Adipocyte (in vitro differentiated cells): Measurements from ENCODE around the gene ME3.

Source experiments
- DNase-seq: peaks from one replicate; pipeline ENCODE4 v3.0.0-alpha.2; 2015; ENCODE audit warnings: low read depth
- H3K27me3 ChIP-seq: replicated peaks from 2 replicates; pipeline ENCODE4 v1.7.0; 2013; ENCODE audit warnings: mild to moderate bottlenecking, low read length, moderate library complexity; ENCODE audit not compliant: control insufficient read depth, insufficient read depth
- H3K36me3 ChIP-seq: 2 replicates; pipeline ENCODE4 v1.7.0; 2013; ENCODE audit warnings: low read length, mild to moderate bottlenecking, moderate library complexity; ENCODE audit not compliant: control insufficient read depth, insufficient read depth, severe bottlenecking
- H3K4me1 ChIP-seq: 2 replicates; pipeline ENCODE4 v1.7.0; 2013; ENCODE audit warnings: mild to moderate bottlenecking, low read length, moderate library complexity; ENCODE audit not compliant: control insufficient read depth, insufficient read depth
- H3K4me3 ChIP-seq: 2 replicates; pipeline ENCODE4 v1.7.0; 2013; ENCODE audit warnings: mild to moderate bottlenecking, low read length, moderate library complexity
- H3K9ac ChIP-seq: 2 replicates; pipeline ENCODE4 v1.7.0; 2013; ENCODE audit warnings: mild to moderate bottlenecking, low read length, moderate library complexity
- H3K9me3 ChIP-seq: 2 replicates; pipeline ENCODE4 v1.7.0; 2013; ENCODE audit warnings: mild to moderate bottlenecking, low read length, moderate library complexity; ENCODE audit not compliant: control insufficient read depth

Gene ME3

GRCh38 chr11:86592659-86593451, 79.6 kb downstream of the ME3 start:
- H3K4me1 ChIP-seq, result peaks cover 20% of the 10 kb centered on the region
- DNase-seq, result peak; percentile 37
- H3K4me3 ChIP-seq, result no peak overlapping the region

GRCh38 chr11:86592047-86592591, 80.3 kb downstream of the ME3 start:
- no peaks in the 10 kb centered on the region for H3K27me3 ChIP-seq
- H3K9me3 ChIP-seq, result no peaks in the 10 kb centered on the region
- no peak overlapping the region for H3K9ac ChIP-seq
- H3K36me3 ChIP-seq, result no peaks in the 10 kb centered on the region
- DNase-seq, result peak; percentile 22
- peaks cover 18% of the 10 kb centered on the region for H3K4me1 ChIP-seq
- H3K4me3 ChIP-seq, result no peak overlapping the region

More at GRCh38 chr11:86592659-86593451, 79.6 kb downstream of the ME3 start:
- Histone ChIP-seq H3K27me3 (no peaks in the 10 kb centered on the region), H3K36me3 (no peaks in the 10 kb centered on the region), H3K9me3 (no peaks in the 10 kb centered on the region), H3K9ac (no peak overlapping the region)

- H3K36me3 ChIP-seq, result no peaks in the 10 kb centered on the region
- no peaks in the 10 kb centered on the region for H3K27me3 ChIP-seq
- peaks cover 16% of the 10 kb centered on the region for H3K4me1 ChIP-seq
- H3K4me3 ChIP-seq, result no peak overlapping the region
- no peak overlapping the region for H3K9ac ChIP-seq
- DNase-seq, result no peak
- H3K9me3 ChIP-seq, result no peaks in the 10 kb centered on the region
Measured at GRCh38 chr11:86591631-86592030, 80.8 kb downstream of the ME3 start.

GRCh38 chr11:86589856-86590589, 82.4 kb downstream of the ME3 start:
- H3K4me1 ChIP-seq, result peaks cover 16% of the 10 kb centered on the region

GRCh38 chr11:86589204-86589603, 83.2 kb downstream of the ME3 start:
- H3K4me3 ChIP-seq, result no peak overlapping the region
- no peak overlapping the region for H3K9ac ChIP-seq
- DNase-seq, result no peak
- no peaks in the 10 kb centered on the region for H3K36me3 ChIP-seq
- no peaks in the 10 kb centered on the region for H3K9me3 ChIP-seq
- no peaks in the 10 kb centered on the region for H3K27me3 ChIP-seq
- H3K4me1 ChIP-seq, result peaks cover 16% of the 10 kb centered on the region

More at GRCh38 chr11:86589856-86590589, 82.4 kb downstream of the ME3 start:
- Histone ChIP-seq H3K9ac (no peak overlapping the region), H3K36me3 (no peaks in the 10 kb centered on the region), H3K4me3 (no peak overlapping the region), H3K27me3 (no peaks in the 10 kb centered on the region), H3K9me3 (no peaks in the 10 kb centered on the region)
- DNase-seq, result no peak

- no peaks in the 10 kb centered on the region for H3K27me3 ChIP-seq
- DNase-seq, result no peak
- H3K36me3 ChIP-seq, result no peaks in the 10 kb centered on the region
- H3K9me3 ChIP-seq, result no peaks in the 10 kb centered on the region
- no peak overlapping the region for H3K9ac ChIP-seq
- peaks cover 16% of the 10 kb centered on the region for H3K4me1 ChIP-seq
- H3K4me3 ChIP-seq, result no peak overlapping the region
Measured at GRCh38 chr11:86588566-86589090, 83.8 kb downstream of the ME3 start.

- H3K4me3 ChIP-seq, result no peak overlapping the region
- no peaks in the 10 kb centered on the region for H3K36me3 ChIP-seq
- no peak for DNase-seq
- H3K9me3 ChIP-seq, result no peaks in the 10 kb centered on the region
- H3K4me1 ChIP-seq, result peaks cover 6% of the 10 kb centered on the region
- no peaks in the 10 kb centered on the region for H3K27me3 ChIP-seq
- no peak overlapping the region for H3K9ac ChIP-seq
Measured at GRCh38 chr11:86587264-86588193, 84.9 kb downstream of the ME3 start.

GRCh38 chr11:86586307-86586706, 86.1 kb downstream of the ME3 start:
- DNase-seq, result no peak
- no peak overlapping the region for H3K9ac ChIP-seq
- H3K4me1 ChIP-seq, result no peaks in the 10 kb centered on the region
- no peaks in the 10 kb centered on the region for H3K27me3 ChIP-seq
- H3K36me3 ChIP-seq, result no peaks in the 10 kb centered on the region
- no peaks in the 10 kb centered on the region for H3K9me3 ChIP-seq
- no peak overlapping the region for H3K4me3 ChIP-seq

- DNase-seq, result no peak
- Histone ChIP-seq H3K36me3 (no peaks in the 10 kb centered on the region), H3K9me3 (no peaks in the 10 kb centered on the region), H3K4me3 (no peak overlapping the region), H3K9ac (no peak overlapping the region), H3K4me1 (peaks cover 21% of the 10 kb centered on the region), H3K27me3 (no peaks in the 10 kb centered on the region)
Measured at GRCh38 chr11:86582898-86583297, 89.5 kb downstream of the ME3 start.

- Histone ChIP-seq H3K27me3 (no peaks in the 10 kb centered on the region), H3K4me1 (peaks cover 36% of the 10 kb centered on the region), H3K9me3 (no peaks in the 10 kb centered on the region), H3K36me3 (no peaks in the 10 kb centered on the region), H3K9ac (no peak overlapping the region), H3K4me3 (no peak overlapping the region)
- DNase-seq, result no peak
Measured at GRCh38 chr11:86580535-86580934, 91.9 kb downstream of the ME3 start.
